B cell (primary cell): ENCODE measurements around the gene SP3. TPM values are rescaled to one million over a fixed set of nuclear protein-coding genes. Genes with fewer than 3 reads are reported as not detected.

Experiments
- ATAC-seq: fragments of 200-7000 bp; cut with Tn5 transposase; one replicate; pipeline ENCODE4 v1.10.0; 2021; ENCODE audit warnings: low read depth, mild to moderate bottlenecking, moderate number of reproducible peaks, moderate library complexity
- CTCF ChIA-PET: fragments of 350-600 bp; sonication (Branson Sonifier 250); formaldehyde crosslinking; loops from one replicate; lab custom pipeline; 2021; ENCODE audit warnings: antibody characterized with exemption, inconsistent platforms; lab: Charles Lee
- POLR2A ChIA-PET: fragments of 350-600 bp; sonication (Branson Sonifier 250); formaldehyde crosslinking; loops from one replicate; lab custom pipeline; 2021; ENCODE audit warnings: antibody characterized with exemption; lab: Charles Lee
- DNase-seq: peaks from one replicate; pipeline ENCODE4 v3.0.0; 2013
- H2AFZ ChIP-seq: 2 replicates; pipeline ENCODE4 v1.6.1; 2012; ENCODE audit warnings: mild to moderate bottlenecking, low read depth, low read length; ENCODE audit not compliant: insufficient read depth, poor library complexity, severe bottlenecking
- H3K27ac ChIP-seq, 2 donors: 1 replicate in 1 of 2; 2 replicates in 1 of 2; pipeline ENCODE4 v1.5.1; 2012 to 2013; ENCODE audit warnings: low read length in 2 of 2, mild to moderate bottlenecking in 2 of 2, moderate library complexity in 1 of 2
- H3K27me3 ChIP-seq, 4 experiments: fragments of 200-600 bp in 1 of 4; sonication (generic) in 1 of 4; replicated peaks in 1 of 4; 1 replicate in 2 of 4; 2 replicates in 2 of 4; pipeline versions ENCODE4 v1.6.1 to v1.7.0; 2013 to 2016; ENCODE audit warnings: low read length in 3 of 4, mild to moderate bottlenecking in 2 of 4, mixed read lengths in 1 of 4, moderate library complexity in 1 of 4; ENCODE audit not compliant: insufficient read depth in 4 of 4, control insufficient read depth in 3 of 4; ENCODE audit errors: control extremely low read depth in 1 of 4
- H3K36me3 ChIP-seq, 2 experiments: replicated peaks in 1 of 2; 1 replicate in 1 of 2; 2 replicates in 1 of 2; pipeline versions ENCODE4 v1.6.1 to v1.7.1; 2013; ENCODE audit warnings: low read length in 1 of 2; ENCODE audit not compliant: insufficient read depth in 2 of 2, control insufficient read depth in 1 of 2; ENCODE audit errors: control extremely low read depth in 1 of 2, extremely low read depth in 1 of 2
- H3K4me1 ChIP-seq, 2 donors: fragments of 200-600 bp in 1 of 2; sonication (generic) in 1 of 2; 1 replicate in 1 of 2; 2 replicates in 1 of 2; pipeline versions ENCODE4 v1.5.1 to v1.6.1; 2013 to 2017; ENCODE audit warnings: low read length in 2 of 2; ENCODE audit not compliant: control insufficient read depth in 2 of 2, insufficient read depth in 2 of 2
- H3K4me2 ChIP-seq: replicated peaks from 2 replicates; pipeline ENCODE3; 2012; ENCODE audit warnings: mild to moderate bottlenecking, low read depth, low read length; ENCODE audit not compliant: poor library complexity, severe bottlenecking
- H3K4me3 ChIP-seq, 5 experiments: fragments of 200-600 bp in 1 of 5; sonication (generic) in 1 of 5; 1 replicate in 3 of 5; 2 replicates in 2 of 5; pipeline versions ENCODE4 v1.5.1 to v1.7.0; 2011 to 2016; ENCODE audit warnings: low read length in 4 of 5, mild to moderate bottlenecking in 4 of 5, low read depth in 2 of 5, control low read depth in 1 of 5, moderate library complexity in 1 of 5; ENCODE audit not compliant: insufficient read depth in 1 of 5; ENCODE audit errors: control extremely low read depth in 1 of 5, extremely low read depth in 1 of 5
- H3K79me2 ChIP-seq: fragments of 200-600 bp; sonication (generic); one replicate; pipeline ENCODE4 v1.6.0; 2016; ENCODE audit warnings: low read length; ENCODE audit not compliant: control insufficient read depth, insufficient read depth
- H3K9ac ChIP-seq: fragments of 200-600 bp; sonication (generic); 2 replicates; pipeline ENCODE4 v1.6.1; 2017; ENCODE audit warnings: mild to moderate bottlenecking, low read length, moderate library complexity
- H3K9me3 ChIP-seq, 3 donors: one replicate each; pipeline versions ENCODE4 v1.6.1 to v1.7.1; 2013; ENCODE audit warnings: low read length in 2 of 3; ENCODE audit not compliant: control insufficient read depth in 2 of 3, insufficient read depth in 1 of 3; ENCODE audit errors: control extremely low read depth in 1 of 3
- H4K20me1 ChIP-seq: 2 replicates; pipeline ENCODE4 v1.6.0; 2012; ENCODE audit warnings: mild to moderate bottlenecking, low read length; ENCODE audit not compliant: insufficient read depth, control insufficient read depth, poor library complexity, severe bottlenecking
- H3K27ac Mint-ChIP-seq: one replicate; pipeline ENCODE4 v1.8.0; 2021; ENCODE audit warnings: mixed read lengths
- H3K27me3 Mint-ChIP-seq: one replicate; pipeline ENCODE4 v1.8.0; 2021; ENCODE audit warnings: mixed read lengths
- H3K4me1 Mint-ChIP-seq: one replicate; pipeline ENCODE4 v1.8.0; 2021; ENCODE audit warnings: mixed read lengths
- H3K4me3 Mint-ChIP-seq: one replicate; pipeline ENCODE4 v1.8.0; 2021; ENCODE audit warnings: mixed read lengths
- H3K9me3 Mint-ChIP-seq: one replicate; pipeline ENCODE4 v1.8.0; 2022; ENCODE audit warnings: mixed read lengths; ENCODE audit not compliant: insufficient read depth
- EZH2 ChIP-seq: IDR thresholded peaks from 2 replicates; pipeline ENCODE4 v1.6.1; 2012; ENCODE audit warnings: borderline replicate concordance, low read depth, mild to moderate bottlenecking, moderate library complexity, low read length; ENCODE audit not compliant: insufficient read depth, poor library complexity, severe bottlenecking
- WGBS: methylation state at CpG from one replicate; pipeline ENCODE4 v1.1.5; 2013; ENCODE audit warnings: missing lambda C conversion rate; ENCODE audit not compliant: insufficient coverage; 5-methylcytosine and 5-hydroxymethylcytosine counted together
- intact Hi-C: fragments of 100-400 bp; cut with micrococcal nuclease; formaldehyde crosslinking; loops from one replicate; pipeline ENCODE4 v1.10.0; 2022
- polyA plus RNA-seq: library from polyadenylated mRNA; depleted of rRNA; stranded (reverse); fragments of >200 nt; gene quantifications from 2 replicates; pipeline ENCODE4 v1.2.3, GENCODE V29; 2012
- total RNA-seq, 2 donors: library from RNA; stranded (reverse); fragments of 120-200 nt in 1 of 2; gene quantifications; 1 replicate in 1 of 2; 2 replicates in 1 of 2; pipeline versions ENCODE4 v1.2.3 to v1.2.4, GENCODE V29; 2013 to 2022
- TF ChIP-seq, protein P1 (sequence below): fragments of 200-600 bp; IDR thresholded peaks from one replicate; pipeline ENCODE4 v1.8.0; 2022; ENCODE audit warnings: antibody characterized with exemption, mild to moderate bottlenecking

SP3 gene
- total and polyA plus RNA-seq, 2 donors (not counting 1 experiment from before 2014, with no cell fraction given) = 31.9 to 152 TPM

DNA sequence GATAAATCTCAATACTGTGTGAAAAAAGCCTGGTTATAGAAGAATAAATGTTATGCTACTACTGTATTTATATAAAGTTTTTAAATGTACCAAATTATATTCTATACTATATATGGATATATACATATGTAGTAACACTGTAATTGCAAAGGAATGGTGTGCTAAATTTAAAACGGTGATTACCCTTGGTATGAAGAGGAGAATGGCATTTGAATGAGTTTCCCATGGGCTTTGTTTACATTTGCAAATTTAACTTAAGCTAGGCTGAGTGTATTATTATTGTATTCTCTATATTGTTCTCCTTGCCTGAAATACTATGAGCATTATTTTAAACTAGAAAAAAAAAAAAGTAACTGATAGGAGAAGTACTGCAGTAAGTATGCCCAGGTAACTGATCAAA, 4.7 kb upstream of the SP3 start:
- intact Hi-C loops = loop anchor here (10.0 kb wide), 2 partner anchors 625 to 1195 kb away; partner anchors contain the start of genes ATF2 and WIPF1
- no peaks in the 10 kb centered on the region for H3K9me3 Mint-ChIP-seq
- H3K27me3 Mint-ChIP-seq = peaks cover 1% of the 10 kb centered on the region
- peaks cover 18% of the 10 kb centered on the region for H3K79me2 ChIP-seq
- no peaks in the 10 kb centered on the region for H4K20me1 ChIP-seq
- ATAC-seq (no peak), DNase-seq (no peak)
- no peak overlapping the region for H3K27ac Mint-ChIP-seq
- no peak overlapping the region for H3K4me3 Mint-ChIP-seq
- H3K27me3 ChIP-seq = no peaks in the 10 kb centered on the region
- TF ChIP-seq, protein P1, sequence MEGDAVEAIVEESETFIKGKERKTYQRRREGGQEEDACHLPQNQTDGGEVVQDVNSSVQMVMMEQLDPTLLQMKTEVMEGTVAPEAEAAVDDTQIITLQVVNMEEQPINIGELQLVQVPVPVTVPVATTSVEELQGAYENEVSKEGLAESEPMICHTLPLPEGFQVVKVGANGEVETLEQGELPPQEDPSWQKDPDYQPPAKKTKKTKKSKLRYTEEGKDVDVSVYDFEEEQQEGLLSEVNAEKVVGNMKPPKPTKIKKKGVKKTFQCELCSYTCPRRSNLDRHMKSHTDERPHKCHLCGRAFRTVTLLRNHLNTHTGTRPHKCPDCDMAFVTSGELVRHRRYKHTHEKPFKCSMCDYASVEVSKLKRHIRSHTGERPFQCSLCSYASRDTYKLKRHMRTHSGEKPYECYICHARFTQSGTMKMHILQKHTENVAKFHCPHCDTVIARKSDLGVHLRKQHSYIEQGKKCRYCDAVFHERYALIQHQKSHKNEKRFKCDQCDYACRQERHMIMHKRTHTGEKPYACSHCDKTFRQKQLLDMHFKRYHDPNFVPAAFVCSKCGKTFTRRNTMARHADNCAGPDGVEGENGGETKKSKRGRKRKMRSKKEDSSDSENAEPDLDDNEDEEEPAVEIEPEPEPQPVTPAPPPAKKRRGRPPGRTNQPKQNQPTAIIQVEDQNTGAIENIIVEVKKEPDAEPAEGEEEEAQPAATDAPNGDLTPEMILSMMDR = no peak
- no peak for TF ChIP-seq EZH2
- H3K4me1 ChIP-seq = peaks cover 7 to 9% of the 10 kb centered on the region in 2 donors
- H3K36me3 ChIP-seq = no peaks in the 10 kb centered on the region
- no peak overlapping the region for H2AFZ ChIP-seq
- no peaks in the 10 kb centered on the region for H3K9me3 ChIP-seq
- WGBS = no CpG with 5 or more reads among the region's 1 CpG
- no peak overlapping the region for H3K27ac ChIP-seq
- no peak overlapping the region for H3K4me2 ChIP-seq
- H3K4me3 ChIP-seq = no peak overlapping the region
- ChIA-PET CTCF (interaction anchor here (1.0 to 1.3 kb wide), 2 partner anchors 41 to 71 kb away, joined by 3 to 5 read pairs; no protein-coding TSS in a partner anchor), POLR2A (no interaction called here)
- H3K9ac ChIP-seq = no peak overlapping the region
- peaks cover 14% of the 10 kb centered on the region for H3K4me1 Mint-ChIP-seq

DNA sequence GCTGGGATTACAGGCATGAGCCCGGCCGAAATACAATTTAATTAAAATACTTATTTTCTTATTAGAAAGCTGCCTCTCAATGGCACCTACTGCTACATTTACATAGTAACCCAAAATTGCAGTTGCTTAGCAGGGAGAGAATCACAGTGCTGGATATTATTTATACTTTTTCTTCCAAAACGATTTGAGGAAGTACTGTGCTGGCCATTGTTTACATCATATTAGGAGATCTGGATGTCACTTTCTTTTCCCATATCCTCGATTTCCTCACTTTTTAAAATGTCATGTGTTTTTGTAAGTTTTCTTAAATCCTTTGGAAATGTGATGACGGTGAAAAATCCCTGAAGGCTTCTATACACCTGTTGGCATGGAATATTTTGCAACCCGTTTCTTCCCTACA, 3.4 kb upstream of the SP3 start:
- no peak overlapping the region for H3K4me2 ChIP-seq
- no peak overlapping the region for H3K9ac ChIP-seq
- no peak overlapping the region for H3K4me3 ChIP-seq
- peaks cover 14% of the 10 kb centered on the region for H3K4me1 Mint-ChIP-seq
- no peak overlapping the region for H3K27ac Mint-ChIP-seq
- ChIA-PET CTCF (no interaction called here), POLR2A (interaction anchor here (0.6 kb wide), 1 partner anchor 363 kb away, joined by 10 read pairs; no protein-coding TSS in a partner anchor)
- no peak overlapping the region for H2AFZ ChIP-seq
- H3K27me3 ChIP-seq = no peaks in the 10 kb centered on the region
- 100% methylated on average over 1 of the region's 6 CpGs for WGBS
- no peak overlapping the region for H3K27ac ChIP-seq
- ATAC-seq = no peak
- H3K36me3 ChIP-seq = no peaks in the 10 kb centered on the region
- TF ChIP-seq, protein P1 = no peak
- TF ChIP-seq EZH2 = no peak
- H3K4me3 Mint-ChIP-seq = no peak overlapping the region
- H3K27me3 Mint-ChIP-seq = no peaks in the 10 kb centered on the region
- peaks cover 7 to 9% of the 10 kb centered on the region in 2 donors for H3K4me1 ChIP-seq
- DNase-seq = no peak
- intact Hi-C loops = loop anchor here (10.0 kb wide), 2 partner anchors 626 to 1196 kb away; partner anchors contain the start of genes ATF2 and WIPF1
- H3K9me3 Mint-ChIP-seq = no peaks in the 10 kb centered on the region
- peaks cover 18% of the 10 kb centered on the region for H3K79me2 ChIP-seq
- no peaks in the 10 kb centered on the region for H3K9me3 ChIP-seq
- no peaks in the 10 kb centered on the region for H4K20me1 ChIP-seq
